ENCODE data around the gene CRHR2.
A peak's percentile ranks its signal among the peaks of the same experiment; 100 is the strongest.

CRHR2 gene

GRCh38 chr7:30613366-30614325 lies 68.6 kb downstream of the CRHR2 start:
- no peak for DNase-seq

DNA sequence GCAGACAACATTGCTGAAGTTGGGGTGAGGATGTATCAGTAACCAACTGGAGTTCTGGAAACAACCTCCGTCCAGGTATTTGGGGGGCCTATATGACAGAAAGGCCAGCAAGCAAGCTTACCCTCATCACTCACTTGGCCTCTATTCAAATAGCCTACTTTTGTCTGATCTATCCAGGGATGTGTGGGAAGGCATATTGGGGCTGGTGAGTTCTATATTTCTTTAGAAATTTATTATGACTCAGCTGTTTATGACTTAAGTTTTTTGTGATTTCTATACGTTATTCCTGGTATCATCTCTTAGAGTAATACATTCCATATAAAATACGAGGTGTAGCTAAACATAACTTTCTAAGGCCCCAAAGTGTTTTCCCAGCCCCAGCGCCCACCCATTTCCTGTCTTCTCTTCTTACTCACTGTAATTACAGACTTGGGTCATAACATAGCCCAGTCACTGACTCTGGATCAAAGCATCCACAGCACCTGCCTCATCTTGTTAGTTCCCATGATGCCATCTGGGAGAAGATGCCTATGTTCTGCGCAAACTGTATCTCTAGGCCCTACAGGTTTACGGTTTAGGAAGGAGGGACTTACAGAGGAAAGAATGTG lies 69.5 kb downstream of the CRHR2 start:
- DNase-seq: peak in 1 of 2 donors; percentile 37

DNA sequence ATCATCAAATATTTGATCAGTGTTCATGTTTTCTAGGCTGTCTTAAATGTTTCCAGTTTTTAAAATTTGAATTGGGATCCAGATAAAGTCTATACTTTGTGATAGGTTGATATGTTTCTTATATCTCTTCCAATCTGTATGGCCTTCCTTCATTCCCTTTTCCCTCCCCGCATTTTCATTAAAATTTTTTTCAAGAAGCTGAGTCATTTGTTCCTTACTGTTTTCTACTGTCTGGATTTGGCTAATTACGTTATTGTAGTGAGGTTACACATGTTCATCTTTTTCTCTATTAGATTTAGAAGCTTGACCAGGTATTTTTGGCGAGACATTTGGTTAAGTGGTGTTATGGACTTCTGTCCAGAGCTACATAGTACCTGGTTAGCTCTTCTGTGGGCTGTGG lies 76.4 kb downstream of the CRHR2 start:
- DNase-seq: no peak

- no peak for DNase-seq
These were observed 77.4 kb downstream of the CRHR2 start for GRCh38 chr7:30604901-30605300.
